ENCODE results near the gene USP14.

DNA sequence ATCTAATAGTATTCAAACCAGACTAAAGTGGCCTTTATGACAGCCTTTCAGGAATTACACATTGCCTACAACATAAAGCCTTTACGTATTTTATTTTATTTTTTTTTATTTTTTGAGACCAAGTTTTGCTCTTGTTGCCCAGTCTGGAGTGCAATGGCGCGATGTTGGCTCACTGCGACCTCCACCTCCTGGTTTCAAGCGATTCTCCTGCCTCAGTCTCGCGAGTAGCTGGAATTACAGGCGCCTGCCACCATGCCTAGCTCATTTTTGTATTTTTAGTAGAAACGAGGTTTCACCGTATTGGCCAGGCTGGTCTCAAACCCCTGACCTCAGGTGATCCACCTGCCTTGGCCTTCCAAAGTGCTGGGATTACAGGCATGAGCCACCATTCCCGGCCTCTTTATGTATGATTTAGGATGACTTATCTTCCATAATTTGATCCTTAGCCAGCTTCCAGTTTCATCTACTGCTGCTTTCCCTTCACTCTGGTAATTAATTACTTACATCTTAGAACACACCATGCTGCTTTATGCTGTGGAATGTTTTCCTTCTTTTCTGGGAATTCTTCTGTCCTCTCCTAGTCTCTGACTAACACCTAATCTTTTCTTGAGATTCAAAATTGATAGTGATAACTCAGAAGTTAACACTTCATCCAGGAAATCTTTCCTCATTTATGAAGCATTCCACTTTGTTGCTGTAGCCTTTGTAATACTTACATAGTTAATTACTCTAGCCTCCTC is 2.6 kb downstream of the USP14 start:
- TF ChIP-seq, protein P1, sequence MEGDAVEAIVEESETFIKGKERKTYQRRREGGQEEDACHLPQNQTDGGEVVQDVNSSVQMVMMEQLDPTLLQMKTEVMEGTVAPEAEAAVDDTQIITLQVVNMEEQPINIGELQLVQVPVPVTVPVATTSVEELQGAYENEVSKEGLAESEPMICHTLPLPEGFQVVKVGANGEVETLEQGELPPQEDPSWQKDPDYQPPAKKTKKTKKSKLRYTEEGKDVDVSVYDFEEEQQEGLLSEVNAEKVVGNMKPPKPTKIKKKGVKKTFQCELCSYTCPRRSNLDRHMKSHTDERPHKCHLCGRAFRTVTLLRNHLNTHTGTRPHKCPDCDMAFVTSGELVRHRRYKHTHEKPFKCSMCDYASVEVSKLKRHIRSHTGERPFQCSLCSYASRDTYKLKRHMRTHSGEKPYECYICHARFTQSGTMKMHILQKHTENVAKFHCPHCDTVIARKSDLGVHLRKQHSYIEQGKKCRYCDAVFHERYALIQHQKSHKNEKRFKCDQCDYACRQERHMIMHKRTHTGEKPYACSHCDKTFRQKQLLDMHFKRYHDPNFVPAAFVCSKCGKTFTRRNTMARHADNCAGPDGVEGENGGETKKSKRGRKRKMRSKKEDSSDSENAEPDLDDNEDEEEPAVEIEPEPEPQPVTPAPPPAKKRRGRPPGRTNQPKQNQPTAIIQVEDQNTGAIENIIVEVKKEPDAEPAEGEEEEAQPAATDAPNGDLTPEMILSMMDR (IDR thresholded peaks at IDR 0.05) = no peak
- no peak for TF ChIP-seq POLR2A (IDR thresholded peaks at IDR 0.05)
